ENCODE data around the gene PTPN2.
"Not testable (repeated sequence)": the region's sequence is repeated elsewhere in the genome, so short reads cannot be mapped to it uniquely, and the experiment has no call there.

The PTPN2 gene

DNA sequence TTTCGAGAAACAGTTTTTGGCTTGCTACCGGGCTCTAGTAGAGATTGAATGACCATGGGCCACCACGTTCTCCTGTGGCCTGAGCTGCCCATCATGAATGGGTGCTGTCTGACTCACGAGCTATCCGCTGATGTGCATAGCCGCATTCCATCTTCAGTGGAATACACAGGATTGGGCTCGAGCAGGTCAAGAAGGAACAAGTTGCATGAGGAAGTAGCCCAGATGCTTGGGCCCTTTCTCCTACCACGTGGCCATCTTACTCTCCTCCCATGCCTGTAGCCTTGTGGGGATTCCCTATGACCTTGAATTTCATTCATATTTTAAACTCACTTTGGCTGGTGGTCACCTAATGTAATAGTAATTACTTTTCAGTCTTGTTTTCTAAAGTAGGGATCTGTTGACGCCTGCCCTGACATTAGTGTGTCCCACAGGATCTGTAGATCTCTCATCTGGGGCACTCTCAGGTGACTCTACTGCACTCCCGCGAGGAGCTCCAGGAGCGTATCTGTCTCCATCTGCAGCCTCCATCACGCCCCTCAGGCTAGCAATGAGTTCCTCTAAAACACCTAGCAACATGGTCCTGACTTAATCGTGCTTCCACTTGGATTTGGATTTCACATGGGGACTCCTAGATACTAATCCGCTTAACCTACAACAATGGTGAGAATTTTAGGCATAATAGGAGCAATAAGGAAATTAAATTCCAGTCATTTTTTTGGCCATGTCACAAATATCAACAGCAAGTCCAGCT, 113.4 kb downstream of the PTPN2 start:
- Mint-ChIP-seq H3K27ac (no peak overlapping the region), H3K27me3 (no peaks in the 10 kb centered on the region), H3K36me3 (ENCODE audit: low read depth) (no peaks in the 10 kb centered on the region), H3K4me1 (ENCODE audit: low read depth) (no peaks in the 10 kb centered on the region), H3K9me3 (no peaks in the 10 kb centered on the region), H3K4me3 (no peak overlapping the region)
- no peak for DNase-seq

DNA sequence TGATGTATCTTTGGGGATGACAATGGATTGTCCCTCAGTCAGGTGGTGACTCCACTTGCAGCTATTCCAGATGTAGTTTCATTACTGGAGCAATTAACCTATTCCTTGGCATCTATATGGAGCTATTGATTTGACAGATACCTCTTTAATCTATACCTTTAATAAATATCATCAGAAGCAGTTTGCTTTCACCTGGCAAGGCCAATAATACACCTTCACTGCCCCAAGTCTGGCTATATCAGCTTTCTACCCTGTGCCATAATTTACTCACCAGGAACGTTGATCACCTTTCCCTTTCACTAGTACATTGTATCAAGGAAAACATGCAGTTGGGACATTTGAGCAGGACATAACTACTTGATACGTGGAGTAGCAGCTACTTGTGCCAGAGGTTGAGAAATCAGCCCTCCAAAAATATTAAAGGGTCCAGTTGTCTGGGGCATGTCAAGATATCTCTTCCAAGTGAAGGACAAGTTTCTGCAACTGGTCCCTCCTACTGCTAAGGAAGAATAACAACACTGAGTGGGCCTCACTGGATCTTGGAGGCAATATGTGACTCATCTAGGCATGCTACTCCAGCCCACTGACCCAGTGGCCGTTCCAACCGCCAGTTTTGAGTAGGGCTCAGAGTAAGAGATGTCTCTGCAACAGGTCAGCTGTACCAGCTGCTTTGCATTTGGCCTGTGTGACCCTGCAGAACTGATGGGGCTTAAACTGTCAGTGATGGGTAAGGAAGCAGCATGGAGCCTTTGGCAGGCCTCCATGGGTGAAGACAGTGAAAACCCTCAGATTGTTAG, 114.2 kb downstream of the PTPN2 start:
- Mint-ChIP-seq H3K4me3 (no peak overlapping the region), H3K4me1 (ENCODE audit: low read depth) (no peaks in the 10 kb centered on the region), H3K36me3 (ENCODE audit: low read depth) (no peaks in the 10 kb centered on the region), H3K27ac (no peak overlapping the region), H3K27me3 (no peaks in the 10 kb centered on the region), H3K9me3 (no peaks in the 10 kb centered on the region)
- DNase-seq = no peak

DNA sequence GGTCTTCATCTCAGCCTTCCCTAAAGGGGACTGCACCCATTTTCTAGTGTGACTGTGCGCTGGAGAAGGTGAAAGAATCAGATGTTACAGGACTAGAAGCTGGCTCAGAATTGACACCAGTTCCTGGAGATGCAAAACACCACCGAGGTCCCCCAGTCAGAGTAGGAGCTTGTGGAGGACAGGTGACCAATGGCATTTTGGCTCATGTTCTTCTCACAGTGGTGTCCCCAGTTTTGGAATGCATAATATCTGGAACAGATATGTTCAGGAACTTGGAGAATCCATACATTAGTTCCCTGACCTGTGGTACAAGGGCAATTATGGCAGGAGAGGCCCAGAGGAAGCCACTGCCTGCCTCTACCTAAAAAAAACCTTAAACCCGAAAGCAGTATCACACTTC, 114.9 kb downstream of the PTPN2 start:
- Mint-ChIP-seq H3K36me3 (ENCODE audit: low read depth) (no peaks in the 10 kb centered on the region), H3K27me3 (no peaks in the 10 kb centered on the region), H3K4me3 (no peak overlapping the region), H3K27ac (no peak overlapping the region), H3K4me1 (ENCODE audit: low read depth) (no peaks in the 10 kb centered on the region), H3K9me3 (no peaks in the 10 kb centered on the region)
- no peak for DNase-seq

GRCh38 chr18:12768625-12769024, 115.4 kb downstream of the PTPN2 start:
- no peaks in the 10 kb centered on the region for H3K9me3 Mint-ChIP-seq
- H3K27me3 Mint-ChIP-seq = no peaks in the 10 kb centered on the region
- H3K4me1 Mint-ChIP-seq (ENCODE audit: low read depth) = no peaks in the 10 kb centered on the region
- DNase-seq = no peak
- H3K27ac Mint-ChIP-seq = no peak overlapping the region
- H3K4me3 Mint-ChIP-seq = no peak overlapping the region
- H3K36me3 Mint-ChIP-seq (ENCODE audit: low read depth) = no peaks in the 10 kb centered on the region

- H3K9me3 Mint-ChIP-seq = no peaks in the 10 kb centered on the region
- no peaks in the 10 kb centered on the region for H3K4me1 Mint-ChIP-seq (ENCODE audit: low read depth)
- no peak for DNase-seq
- no peak overlapping the region for H3K4me3 Mint-ChIP-seq
- no peak overlapping the region for H3K27ac Mint-ChIP-seq
- no peaks in the 10 kb centered on the region for H3K27me3 Mint-ChIP-seq
- H3K36me3 Mint-ChIP-seq (ENCODE audit: low read depth) = no peaks in the 10 kb centered on the region
Measured at GRCh38 chr18:12767580-12768155, 116.4 kb downstream of the PTPN2 start.

DNA sequence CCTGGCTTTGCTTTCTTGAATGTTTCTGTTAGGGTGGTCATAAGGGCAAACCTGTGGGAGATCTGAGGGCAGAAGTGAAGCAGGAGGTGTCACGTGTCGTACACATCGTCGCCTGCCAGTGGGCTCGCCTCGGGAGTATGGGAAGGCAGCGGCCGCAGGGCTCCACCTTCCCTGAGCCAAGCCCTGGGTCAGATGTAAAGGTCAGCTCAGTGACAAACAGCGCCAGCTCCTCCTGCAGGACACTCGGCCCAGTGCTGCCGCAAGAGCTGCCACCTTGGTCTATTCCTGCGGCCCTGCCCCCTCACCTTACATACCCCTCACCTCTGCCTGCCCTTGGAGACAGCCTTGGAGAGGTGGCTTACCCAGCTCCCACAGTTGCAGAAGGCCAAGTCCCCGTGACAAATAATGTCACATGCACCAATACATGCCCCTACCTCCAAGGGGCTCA, 117.0 kb downstream of the PTPN2 start:
- H3K4me1 Mint-ChIP-seq (ENCODE audit: low read depth) = no peaks in the 10 kb centered on the region
- no peaks in the 10 kb centered on the region for H3K9me3 Mint-ChIP-seq
- no peak for DNase-seq
- no peaks in the 10 kb centered on the region for H3K27me3 Mint-ChIP-seq
- H3K27ac Mint-ChIP-seq = no peak overlapping the region
- H3K36me3 Mint-ChIP-seq (ENCODE audit: low read depth) = no peaks in the 10 kb centered on the region
- no peak overlapping the region for H3K4me3 Mint-ChIP-seq

- Mint-ChIP-seq H3K27me3 (no peaks in the 10 kb centered on the region), H3K36me3 (ENCODE audit: low read depth) (no peaks in the 10 kb centered on the region), H3K9me3 (no peaks in the 10 kb centered on the region), H3K4me3 (no peak overlapping the region), H3K4me1 (ENCODE audit: low read depth) (no peaks in the 10 kb centered on the region), H3K27ac (no peak overlapping the region)
- no peak for DNase-seq
Measured at GRCh38 chr18:12765586-12765985, 118.5 kb downstream of the PTPN2 start.

DNA sequence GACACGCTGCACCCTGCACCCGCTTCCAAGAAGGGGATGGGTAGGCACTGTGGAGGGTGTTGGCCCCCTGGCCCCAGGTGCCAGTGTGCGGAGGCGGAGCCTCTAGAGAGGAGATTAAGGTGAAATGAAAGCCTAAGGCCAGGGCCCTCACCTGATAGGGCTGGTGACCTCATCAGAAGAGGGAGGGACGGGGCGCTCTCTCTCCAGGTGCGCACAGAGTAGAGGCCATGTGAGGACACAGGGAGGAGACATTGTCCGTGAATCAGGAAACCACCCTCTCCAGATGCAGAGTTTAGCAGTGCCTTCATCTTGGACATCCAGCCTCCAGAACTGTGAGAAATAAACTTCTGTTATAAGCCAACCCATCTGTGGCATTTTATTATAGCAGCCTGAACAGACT, 118.9 kb downstream of the PTPN2 start:
- Mint-ChIP-seq H3K27me3 (no peaks in the 10 kb centered on the region), H3K4me1 (ENCODE audit: low read depth) (no peaks in the 10 kb centered on the region), H3K36me3 (ENCODE audit: low read depth) (no peaks in the 10 kb centered on the region), H3K9me3 (no peaks in the 10 kb centered on the region), H3K27ac (no peak overlapping the region), H3K4me3 (no peak overlapping the region)
- DNase-seq = no peak

DNA sequence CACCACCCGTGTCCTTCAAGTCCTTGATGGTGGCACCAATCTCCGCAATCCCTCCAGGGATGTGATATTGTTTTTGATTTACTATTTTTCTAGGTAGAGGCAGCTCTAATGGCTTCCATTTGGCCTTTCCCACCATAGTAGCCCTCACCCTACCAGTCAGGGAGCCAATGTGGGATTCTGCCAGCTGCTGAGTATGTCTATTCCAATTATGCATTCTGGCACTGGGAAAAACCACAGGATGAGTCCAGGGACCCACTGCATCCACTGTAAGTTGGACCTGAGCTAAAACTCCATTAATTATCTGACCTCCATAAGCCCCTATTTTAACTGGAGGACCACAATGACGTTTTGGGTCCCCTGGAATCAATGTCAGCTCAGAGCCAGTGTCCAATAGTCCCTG, 125.5 kb downstream of the PTPN2 start:
- not testable (repeated sequence) for H3K4me1 Mint-ChIP-seq (ENCODE audit: low read depth); DNase-seq; H3K4me3 Mint-ChIP-seq; H3K27me3 Mint-ChIP-seq; H3K36me3 Mint-ChIP-seq (ENCODE audit: low read depth); H3K27ac Mint-ChIP-seq; H3K9me3 Mint-ChIP-seq

DNA sequence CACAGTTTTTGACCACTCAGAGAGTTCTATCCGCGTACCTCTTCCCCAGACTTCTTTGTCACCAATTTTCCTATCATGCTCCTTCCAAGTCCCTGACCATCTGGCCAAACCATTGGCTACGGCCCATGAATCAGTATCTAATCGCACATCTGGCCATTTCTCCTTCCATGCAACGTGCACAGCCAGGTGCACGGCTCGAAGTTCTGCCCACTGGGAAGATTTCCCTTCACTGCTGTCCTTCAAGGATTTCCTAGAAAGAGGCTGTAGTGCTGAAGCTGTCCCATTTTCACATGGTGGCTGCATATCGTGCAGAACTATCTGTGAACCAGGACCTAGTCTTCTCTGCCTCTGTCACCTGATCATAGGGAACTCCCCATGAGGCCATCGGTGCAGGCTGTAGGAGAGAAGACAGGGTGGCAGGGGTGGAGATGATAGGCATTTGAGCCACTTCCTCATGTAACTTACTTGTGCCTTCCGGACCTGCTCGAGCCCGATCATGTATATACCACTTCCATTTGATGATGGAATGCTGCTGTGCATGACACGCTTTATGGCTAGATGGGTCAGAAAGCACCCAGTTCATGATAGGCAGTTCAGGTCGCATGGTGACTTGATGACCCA, 127.3 kb downstream of the PTPN2 start:
- not testable (repeated sequence) for H3K9me3 Mint-ChIP-seq; DNase-seq; H3K27me3 Mint-ChIP-seq; H3K4me1 Mint-ChIP-seq (ENCODE audit: low read depth); H3K36me3 Mint-ChIP-seq (ENCODE audit: low read depth); H3K27ac Mint-ChIP-seq; H3K4me3 Mint-ChIP-seq

DNA sequence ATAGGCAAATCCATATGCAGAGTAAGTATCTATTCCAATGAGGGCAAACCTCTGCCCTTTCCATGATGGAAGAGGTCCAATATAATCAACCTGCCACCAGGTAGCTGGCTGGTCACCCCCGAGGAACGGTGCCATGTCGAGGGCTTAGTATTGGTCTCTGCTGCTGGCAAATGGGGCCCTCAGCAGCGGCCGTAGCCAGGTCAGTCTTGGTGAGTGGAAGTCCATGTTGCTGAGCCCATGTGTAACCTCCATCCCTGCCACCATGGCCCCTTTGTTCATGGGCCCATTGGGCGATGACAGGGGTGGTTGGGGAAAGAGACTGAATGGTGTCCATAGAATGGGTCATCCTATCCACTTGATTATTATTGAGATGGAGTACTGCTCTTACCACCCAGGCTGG, 128.4 kb downstream of the PTPN2 start:
- not testable (repeated sequence) for H3K27me3 Mint-ChIP-seq; H3K36me3 Mint-ChIP-seq (ENCODE audit: low read depth); H3K4me1 Mint-ChIP-seq (ENCODE audit: low read depth); H3K27ac Mint-ChIP-seq; H3K4me3 Mint-ChIP-seq; DNase-seq; H3K9me3 Mint-ChIP-seq

GRCh38 chr18:12754511-12754910, 129.5 kb downstream of the PTPN2 start:
- no peaks in the 10 kb centered on the region for H3K36me3 Mint-ChIP-seq (ENCODE audit: low read depth)
- no peaks in the 10 kb centered on the region for H3K9me3 Mint-ChIP-seq
- no peak overlapping the region for H3K27ac Mint-ChIP-seq
- no peak for DNase-seq
- no peak overlapping the region for H3K4me3 Mint-ChIP-seq
- no peaks in the 10 kb centered on the region for H3K27me3 Mint-ChIP-seq
- peaks cover 9% of the 10 kb centered on the region for H3K4me1 Mint-ChIP-seq (ENCODE audit: low read depth)

GRCh38 chr18:12751891-12752290, 132.1 kb downstream of the PTPN2 start:
- peaks cover 9% of the 10 kb centered on the region for H3K4me1 Mint-ChIP-seq (ENCODE audit: low read depth)
- DNase-seq = no peak
- no peaks in the 10 kb centered on the region for H3K36me3 Mint-ChIP-seq (ENCODE audit: low read depth)
- no peak overlapping the region for H3K4me3 Mint-ChIP-seq
- H3K27ac Mint-ChIP-seq = no peak overlapping the region
- no peaks in the 10 kb centered on the region for H3K9me3 Mint-ChIP-seq
- H3K27me3 Mint-ChIP-seq = peaks cover 3% of the 10 kb centered on the region

DNA sequence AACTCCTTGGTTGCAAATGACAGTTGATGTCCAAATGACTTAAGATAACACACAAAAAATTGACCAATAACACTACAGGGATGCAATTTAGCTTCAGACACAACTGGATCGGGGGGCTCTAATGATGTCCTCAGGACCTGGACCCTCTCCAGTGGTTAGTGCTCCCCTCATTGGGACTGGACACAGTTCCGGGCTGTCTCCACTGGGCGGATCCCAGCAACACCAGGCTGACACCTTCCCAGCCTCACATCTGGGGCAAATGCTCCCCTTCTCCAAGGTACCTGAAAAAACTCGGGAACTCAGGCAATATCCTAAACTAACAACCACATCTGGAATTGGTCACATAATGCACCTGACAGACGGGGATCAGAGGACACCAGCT, 132.5 kb downstream of the PTPN2 start:
- peaks cover 3% of the 10 kb centered on the region for H3K27me3 Mint-ChIP-seq
- no peak overlapping the region for H3K4me3 Mint-ChIP-seq
- no peaks in the 10 kb centered on the region for H3K36me3 Mint-ChIP-seq (ENCODE audit: low read depth)
- H3K4me1 Mint-ChIP-seq (ENCODE audit: low read depth) = peaks cover 9% of the 10 kb centered on the region
- H3K9me3 Mint-ChIP-seq = no peaks in the 10 kb centered on the region
- no peak overlapping the region for H3K27ac Mint-ChIP-seq
- no peak for DNase-seq

Data from activated T-cell treated with anti-CD3 and anti-CD28 coated beads, Interleukin-2, amount 50 U/mL, for 24 hours (primary cell).